ENCODE measurements around the gene NFIB. TPM values are rescaled to one million over a fixed set of nuclear protein-coding genes. Genes with fewer than 3 reads are reported as not detected.

Gene NFIB
- total RNA-seq, 1 experiment from 2014 or later = 0.61 TPM

DNA sequence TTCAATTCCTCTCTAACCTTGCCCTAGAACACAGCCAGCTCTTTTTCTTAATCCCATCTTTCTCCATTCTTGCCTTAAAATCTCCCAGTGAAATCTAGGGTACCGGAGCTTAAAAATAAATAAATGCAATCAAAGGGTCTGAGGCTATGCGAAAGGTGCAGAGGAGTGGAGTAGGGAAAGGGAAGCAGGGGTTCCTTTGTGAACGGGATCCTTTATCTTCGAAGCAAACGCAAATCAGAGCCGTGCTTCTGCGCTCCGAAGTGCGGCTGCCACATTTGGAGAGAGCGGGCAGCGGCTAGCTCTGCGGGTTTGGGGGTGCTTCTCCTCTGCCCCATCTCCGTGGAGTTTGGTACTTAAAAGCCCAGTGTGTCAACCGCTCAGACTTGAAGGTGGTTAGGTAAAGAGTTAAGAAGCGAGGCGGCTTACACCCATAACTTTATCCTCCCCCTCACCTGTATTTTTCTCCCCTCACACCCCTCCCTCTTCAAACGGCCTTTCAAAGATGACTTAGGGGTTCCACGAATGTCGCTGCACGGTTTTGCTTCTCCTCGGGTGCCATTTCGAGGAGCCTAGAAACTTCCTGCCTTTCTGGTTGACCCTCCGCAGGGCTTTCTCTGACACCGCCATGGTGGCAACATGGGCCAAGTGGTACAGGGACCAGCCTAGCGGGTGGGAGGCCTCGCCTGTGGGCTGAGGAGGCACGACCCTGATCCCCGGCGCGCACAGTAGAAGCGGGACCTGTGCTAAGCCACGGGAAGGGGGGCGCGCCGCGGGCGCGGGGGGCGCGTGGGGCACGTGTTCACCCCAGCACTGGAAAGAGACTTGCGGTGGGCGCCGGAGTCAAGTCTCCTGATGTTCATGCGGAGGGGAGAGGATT is 31.7 kb upstream of the NFIB start:
- H3K27ac Mint-ChIP-seq (ENCODE audit: unreplicated experiment) = no peak overlapping the region
- CTCF ChIA-PET = no interaction called here
- Histone ChIP-seq H3K9me3 (no peaks in the 10 kb centered on the region), H3K36me3 (ENCODE audit: control insufficient read depth, insufficient read depth, low read length) (no peaks in the 10 kb centered on the region), H3K4me3 (ENCODE audit: low read depth, low read length) (no peak overlapping the region), H3K27me3 (replicated peaks; ENCODE audit: control insufficient read depth, insufficient read depth, low read length) (no peaks in the 10 kb centered on the region; the same call in 1 of the 2 replicates), H3K4me1 (no peaks in the 10 kb centered on the region)
- no peaks in the 10 kb centered on the region for H3K9me3 Mint-ChIP-seq (ENCODE audit: unreplicated experiment)
- POLR2A ChIA-PET = no interaction called here
- H3K36me3 Mint-ChIP-seq (ENCODE audit: insufficient read depth, unreplicated experiment) = no peaks in the 10 kb centered on the region
- intact Hi-C loops (cut with micrococcal nuclease; ENCODE audit: unreplicated experiment) = no loop called here
- H3K4me1 Mint-ChIP-seq (ENCODE audit: low read depth, unreplicated experiment) = no peaks in the 10 kb centered on the region
- no TSS peak for BruUV-seq (replicated peaks)
- H3K27me3 Mint-ChIP-seq (ENCODE audit: insufficient read depth, unreplicated experiment) = peaks cover 22% of the 10 kb centered on the region
- no peak for DNase-seq
- H3K4me3 Mint-ChIP-seq (ENCODE audit: unreplicated experiment) = no peak overlapping the region
- TF ChIP-seq CTCF (IDR thresholded peaks at IDR 0.05; ENCODE audit: insufficient read depth in 1 of 2, low read depth in 1 of 2, low read length in 1 of 2, severe bottlenecking in 1 of 2, unreplicated experiment in 1 of 2) = no peak

- Mint-ChIP-seq H3K27me3 (ENCODE audit: insufficient read depth, unreplicated experiment) (peaks cover 20% of the 10 kb centered on the region), H3K4me1 (ENCODE audit: low read depth, unreplicated experiment) (no peaks in the 10 kb centered on the region), H3K9me3 (ENCODE audit: unreplicated experiment) (no peaks in the 10 kb centered on the region), H3K4me3 (ENCODE audit: unreplicated experiment) (no peak overlapping the region), H3K27ac (ENCODE audit: unreplicated experiment) (no peak overlapping the region), H3K36me3 (ENCODE audit: insufficient read depth, unreplicated experiment) (no peaks in the 10 kb centered on the region)
- intact Hi-C loops (cut with micrococcal nuclease; ENCODE audit: unreplicated experiment) = no loop called here
- Histone ChIP-seq H3K36me3 (ENCODE audit: control insufficient read depth, insufficient read depth, low read length) (no peaks in the 10 kb centered on the region), H3K27me3 (replicated peaks; ENCODE audit: control insufficient read depth, insufficient read depth, low read length) (no peaks in the 10 kb centered on the region; the same call in 1 of the 2 replicates), H3K4me3 (ENCODE audit: low read depth, low read length) (no peak overlapping the region), H3K4me1 (no peaks in the 10 kb centered on the region), H3K9me3 (no peaks in the 10 kb centered on the region)
- CTCF ChIA-PET = no interaction called here
- TF ChIP-seq CTCF (IDR thresholded peaks at IDR 0.05; ENCODE audit: insufficient read depth in 1 of 2, low read depth in 1 of 2, low read length in 1 of 2, severe bottlenecking in 1 of 2, unreplicated experiment in 1 of 2) = no peak
- BruUV-seq (replicated peaks) = no TSS peak
- POLR2A ChIA-PET = no interaction called here
- no peak for DNase-seq
These were observed 31.0 kb upstream of the NFIB start for GRCh38 chr9:14344941-14345353.

- TF ChIP-seq CTCF (IDR thresholded peaks at IDR 0.05; ENCODE audit: insufficient read depth in 1 of 2, low read depth in 1 of 2, low read length in 1 of 2, severe bottlenecking in 1 of 2, unreplicated experiment in 1 of 2) = no peak
- H3K9me3 Mint-ChIP-seq (ENCODE audit: unreplicated experiment) = no peaks in the 10 kb centered on the region
- CTCF ChIA-PET = no interaction called here
- intact Hi-C loops (cut with micrococcal nuclease; ENCODE audit: unreplicated experiment) = no loop called here
- no peaks in the 10 kb centered on the region for H3K27me3 ChIP-seq (replicated peaks; ENCODE audit: control insufficient read depth, insufficient read depth, low read length)
- BruUV-seq (replicated peaks) = no TSS peak
- H3K36me3 Mint-ChIP-seq (ENCODE audit: insufficient read depth, unreplicated experiment) = no peaks in the 10 kb centered on the region
- DNase-seq = no peak
- no peak overlapping the region for H3K4me3 ChIP-seq (ENCODE audit: low read depth, low read length)
- H3K9me3 ChIP-seq = no peaks in the 10 kb centered on the region
- no peaks in the 10 kb centered on the region for H3K36me3 ChIP-seq (ENCODE audit: control insufficient read depth, insufficient read depth, low read length)
- H3K4me3 Mint-ChIP-seq (ENCODE audit: unreplicated experiment) = no peak overlapping the region
- POLR2A ChIA-PET = no interaction called here
- H3K4me1 Mint-ChIP-seq (ENCODE audit: low read depth, unreplicated experiment) = no peaks in the 10 kb centered on the region
- H3K27ac Mint-ChIP-seq (ENCODE audit: unreplicated experiment) = no peak overlapping the region
- no peaks in the 10 kb centered on the region for H3K4me1 ChIP-seq
- H3K27me3 Mint-ChIP-seq (ENCODE audit: insufficient read depth, unreplicated experiment) = peaks cover 16% of the 10 kb centered on the region
These were observed 30.1 kb upstream of the NFIB start for GRCh38 chr9:14344053-14344524.
